Endothelial cell of umbilical vein (primary cell): ENCODE data around the gene DCX. TPM values are rescaled to one million over a fixed set of nuclear protein-coding genes. Genes with fewer than 3 reads are reported as not detected.

Experiments
- BruUV-seq: library from RNA; stranded (reverse); fragments of 400-500 nt; replicated peaks from 2 replicates; lab custom pipeline; 2021; lab: Mats Ljungman, UMichigan
- CTCF ChIA-PET: fragments of 300-600, 350-600 bp; sonication (Branson Sonifier 250); formaldehyde crosslinking; loops from one replicate; lab custom pipeline; 2021; ENCODE audit warnings: antibody characterized with exemption, inconsistent platforms; lab: Charles Lee
- POLR2A ChIA-PET: fragments of 300-600, 350-600 bp; sonication (Branson Sonifier 250); formaldehyde crosslinking; loops from one replicate; lab custom pipeline; 2021; ENCODE audit warnings: antibody characterized with exemption, inconsistent platforms; lab: Charles Lee
- DNase-seq: peaks from one replicate; pipeline ENCODE4 v3.0.0-alpha.2; 2011; ENCODE audit warnings: low read depth, low spot score
- FAIRE-seq: peaks from 2 replicates; lab custom pipeline; 2011; peaks lifted over from hg19 to GRCh38; lab: Jason Lieb, UNC
- H2AFZ ChIP-seq: 2 replicates; pipeline ENCODE4 v1.6.0; 2012; ENCODE audit warnings: low read depth, low read length, control low read depth, inconsistent platforms
- H3K27ac ChIP-seq: 2 replicates; pipeline ENCODE4 v1.5.1; 2011; ENCODE audit warnings: low read depth, mild to moderate bottlenecking, control low read depth, low read length, moderate library complexity; ENCODE audit not compliant: insufficient read depth
- H3K27me3 ChIP-seq, 2 experiments: 2 replicates each; pipeline versions ENCODE4 v1.6.0 to v1.6.1; 2011; ENCODE audit warnings: low read length in 2 of 2, mixed read lengths in 1 of 2; ENCODE audit not compliant: control insufficient read depth in 2 of 2, insufficient read depth in 2 of 2
- H3K36me3 ChIP-seq, 2 experiments: 2 replicates in 1 of 2; 3 replicates in 1 of 2; pipeline ENCODE4 v1.5.1; 2011; ENCODE audit warnings: low read length in 2 of 2, mild to moderate bottlenecking in 1 of 2, moderate library complexity in 1 of 2; ENCODE audit not compliant: control insufficient read depth in 2 of 2, insufficient read depth in 2 of 2; ENCODE audit errors: extremely low read depth in 1 of 2
- H3K4me1 ChIP-seq: 3 replicates; pipeline ENCODE4 v1.5.1; 2011; ENCODE audit warnings: mild to moderate bottlenecking, low read length; ENCODE audit not compliant: control insufficient read depth, insufficient read depth; ENCODE audit errors: extremely low read depth
- H3K4me2 ChIP-seq: 2 replicates; pipeline ENCODE4 v1.6.1; 2011; ENCODE audit warnings: low read length, control low read depth, mixed read lengths; ENCODE audit not compliant: insufficient read depth
- H3K4me3 ChIP-seq, 3 experiments: fragments of 200-600 bp in 1 of 3; sonication (generic), shearing (Covaris generic) in 1 of 3; replicated peaks in 1 of 3; 2 replicates each; pipeline ENCODE4 v1.5.1; 2011 to 2016; ENCODE audit warnings: control low read depth in 3 of 3, low read length in 3 of 3, mild to moderate bottlenecking in 2 of 3, inconsistent platforms in 1 of 3, low read depth in 1 of 3, moderate library complexity in 1 of 3; ENCODE audit not compliant: insufficient read depth in 1 of 3
- H3K79me2 ChIP-seq: 2 replicates; pipeline ENCODE4 v1.6.0; 2012; ENCODE audit warnings: low read length, inconsistent platforms; ENCODE audit not compliant: control insufficient read depth, insufficient read depth
- H3K9ac ChIP-seq: replicated peaks from 2 replicates; pipeline ENCODE3; 2011; ENCODE audit warnings: low read length, control low read depth; ENCODE audit not compliant: insufficient read depth; ENCODE audit errors: extremely low read depth
- H3K9me1 ChIP-seq: replicated peaks from 3 replicates; pipeline ENCODE4 v1.6.0; 2011; ENCODE audit warnings: mild to moderate bottlenecking, low read length; ENCODE audit not compliant: control insufficient read depth, insufficient read depth; ENCODE audit errors: extremely low read depth
- H3K9me3 ChIP-seq: replicated peaks from 2 replicates; pipeline ENCODE4 v1.5.1; 2012; ENCODE audit warnings: low read length, inconsistent platforms; ENCODE audit not compliant: control insufficient read depth, insufficient read depth
- H4K20me1 ChIP-seq: replicated peaks from 2 replicates; pipeline ENCODE3; 2011; ENCODE audit warnings: mild to moderate bottlenecking, low read length; ENCODE audit not compliant: control insufficient read depth, insufficient read depth; ENCODE audit errors: extremely low read depth
- EZH2 ChIP-seq: IDR thresholded peaks from 2 replicates; pipeline ENCODE4 v1.6.1; 2012; ENCODE audit warnings: borderline replicate concordance, low read depth, mild to moderate bottlenecking, moderate library complexity, low read length, inconsistent platforms; ENCODE audit not compliant: severe bottlenecking
- FOS ChIP-seq: IDR thresholded peaks from 2 replicates; pipeline ENCODE4 v1.6.1; 2011; ENCODE audit warnings: mild to moderate bottlenecking, low read length, moderate library complexity, borderline replicate concordance; ENCODE audit not compliant: insufficient read depth
- GATA2 ChIP-seq: IDR thresholded peaks from 2 replicates; pipeline ENCODE4 v1.7.0; 2011; ENCODE audit warnings: low read depth, mild to moderate bottlenecking, moderate library complexity, mixed read lengths, low read length; ENCODE audit not compliant: insufficient read length, insufficient read depth
- JUN ChIP-seq: IDR thresholded peaks from 2 replicates; pipeline ENCODE4 v1.6.1; 2011; ENCODE audit warnings: borderline replicate concordance, low read depth; ENCODE audit not compliant: insufficient read length, insufficient read depth
- MYC ChIP-seq: IDR thresholded peaks from one replicate; pipeline ENCODE4 v1.6.1; 2011; ENCODE audit warnings: mild to moderate bottlenecking, low read depth, low read length
- POLR2A ChIP-seq: IDR thresholded peaks from 2 replicates; pipeline ENCODE4 v1.6.1; 2012; ENCODE audit warnings: low read depth, mild to moderate bottlenecking, control low read depth, low read length
- POLR2AphosphoS5 ChIP-seq: IDR thresholded peaks from 2 replicates; pipeline ENCODE4 v1.6.1; 2012; ENCODE audit warnings: low read depth, mild to moderate bottlenecking, control low read depth, low read length, moderate library complexity; ENCODE audit not compliant: insufficient read depth
- dilution Hi-C: fragments of 300-500 bp; cut with MboI; formaldehyde crosslinking; loops from one replicate; pipeline ENCODE4 v1.15.0; 2019; ENCODE audit warnings: low sequenced_read_pairs; ENCODE audit not compliant: extremely low pct_ligation_motif_present
- intact Hi-C: fragments of 100-400 bp; cut with micrococcal nuclease; formaldehyde crosslinking; loops from one replicate; pipeline ENCODE4 v1.10.0; 2022
- polyA plus RNA-seq, 4 experiments: library from polyadenylated mRNA; depleted of rRNA in 3 of 4; stranded (reverse) in 3 of 4; unstranded in 1 of 4; fragments of >200 nt; gene quantifications; 2 replicates each; pipeline versions ENCODE4 v1.2.1 to v1.2.3, GENCODE V29; 2011 to 2012; ENCODE audit warnings: missing spikeins in 1 of 4
- total RNA-seq: library from RNA; stranded (reverse); gene quantifications from 2 replicates; pipeline ENCODE4 v1.2.3, GENCODE V29; 2021
- TF ChIP-seq, protein P1 (sequence below): IDR thresholded peaks from 2 replicates; pipeline ENCODE4 v1.6.1; 2011; ENCODE audit not compliant: insufficient read depth, insufficient read length
- TF ChIP-seq, protein P2 (sequence below), 2 donors: IDR thresholded peaks; 1 replicate in 1 of 2; 2 replicates in 1 of 2; pipeline ENCODE4 v1.5.1; 2011; ENCODE audit warnings: low read length in 2 of 2, mild to moderate bottlenecking in 2 of 2, moderate library complexity in 2 of 2, control low read depth in 1 of 2, inconsistent platforms in 1 of 2, low read depth in 1 of 2; ENCODE audit not compliant: insufficient read depth in 1 of 2; ENCODE audit errors: extremely low read depth in 1 of 2

DCX gene
- total and polyA plus RNA-seq, 2 donors (not counting 3 experiments of a cell fraction or from before 2014, with no cell fraction given) = not detected

DNA sequence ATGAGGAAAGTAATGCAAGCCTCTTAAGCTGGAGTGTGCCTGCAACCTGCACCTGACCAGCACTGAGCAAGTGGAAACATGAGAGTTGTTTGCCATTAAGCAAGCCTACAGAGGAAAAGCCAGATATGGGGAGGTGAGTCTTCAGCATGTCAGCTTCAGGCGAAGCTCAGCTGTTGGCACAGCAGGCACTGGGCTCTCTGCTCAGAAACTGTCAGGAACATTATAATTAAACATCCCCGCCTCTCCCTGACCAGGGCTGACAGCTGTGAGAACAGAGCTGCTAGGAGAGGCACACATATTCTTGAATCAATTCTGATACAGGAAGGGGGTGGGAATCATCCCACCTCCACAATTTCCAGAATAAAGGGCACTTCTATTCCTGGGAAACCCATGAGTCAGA lies 19.0 kb upstream of the DCX start:
- TF ChIP-seq POLR2A (no peak), GATA2 (no peak), JUN (no peak), FOS (no peak), MYC (no peak), EZH2 (no peak), POLR2AphosphoS5 (no peak)
- TF ChIP-seq, protein P1, sequence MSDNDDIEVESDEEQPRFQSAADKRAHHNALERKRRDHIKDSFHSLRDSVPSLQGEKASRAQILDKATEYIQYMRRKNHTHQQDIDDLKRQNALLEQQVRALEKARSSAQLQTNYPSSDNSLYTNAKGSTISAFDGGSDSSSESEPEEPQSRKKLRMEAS = no peak
- TF ChIP-seq, protein P2, sequence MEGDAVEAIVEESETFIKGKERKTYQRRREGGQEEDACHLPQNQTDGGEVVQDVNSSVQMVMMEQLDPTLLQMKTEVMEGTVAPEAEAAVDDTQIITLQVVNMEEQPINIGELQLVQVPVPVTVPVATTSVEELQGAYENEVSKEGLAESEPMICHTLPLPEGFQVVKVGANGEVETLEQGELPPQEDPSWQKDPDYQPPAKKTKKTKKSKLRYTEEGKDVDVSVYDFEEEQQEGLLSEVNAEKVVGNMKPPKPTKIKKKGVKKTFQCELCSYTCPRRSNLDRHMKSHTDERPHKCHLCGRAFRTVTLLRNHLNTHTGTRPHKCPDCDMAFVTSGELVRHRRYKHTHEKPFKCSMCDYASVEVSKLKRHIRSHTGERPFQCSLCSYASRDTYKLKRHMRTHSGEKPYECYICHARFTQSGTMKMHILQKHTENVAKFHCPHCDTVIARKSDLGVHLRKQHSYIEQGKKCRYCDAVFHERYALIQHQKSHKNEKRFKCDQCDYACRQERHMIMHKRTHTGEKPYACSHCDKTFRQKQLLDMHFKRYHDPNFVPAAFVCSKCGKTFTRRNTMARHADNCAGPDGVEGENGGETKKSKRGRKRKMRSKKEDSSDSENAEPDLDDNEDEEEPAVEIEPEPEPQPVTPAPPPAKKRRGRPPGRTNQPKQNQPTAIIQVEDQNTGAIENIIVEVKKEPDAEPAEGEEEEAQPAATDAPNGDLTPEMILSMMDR (IDR thresholded peaks at IDR 0.05; ENCODE audit: extremely low read depth in 1 of 2, insufficient read depth in 1 of 2, low read depth in 1 of 2, low read length in 2 of 2) = no peak
- dilution Hi-C loops = no loop called here

More for the DNA sequence above, 19.0 kb upstream of the DCX start:
- no peak for FAIRE-seq
- H3K36me3 ChIP-seq = no peaks in the 10 kb centered on the region
- H2AFZ ChIP-seq = no peak overlapping the region
- H3K79me2 ChIP-seq = no peaks in the 10 kb centered on the region
- no peak overlapping the region for H3K27ac ChIP-seq
- no peak overlapping the region for H3K9ac ChIP-seq
- CTCF ChIA-PET = no interaction called here
- no TSS peak for BruUV-seq
- H3K9me3 ChIP-seq = no peaks in the 10 kb centered on the region
- no peak for DNase-seq
- H3K27me3 ChIP-seq = no peaks in the 10 kb centered on the region
- intact Hi-C loops = no loop called here
- H4K20me1 ChIP-seq = no peaks in the 10 kb centered on the region
- POLR2A ChIA-PET = no interaction called here
- no peaks in the 10 kb centered on the region for H3K9me1 ChIP-seq
- H3K4me2 ChIP-seq = no peak overlapping the region
- no peak overlapping the region for H3K4me3 ChIP-seq
- no peaks in the 10 kb centered on the region for H3K4me1 ChIP-seq
